Lower leg skin (tissue), 3 donors: ENCODE data around the gene OGFR.

Experiments
- POLR2A ChIP-seq, 2 donors: fragments of 450-650 bp; IDR thresholded peaks; one replicate each; pipeline ENCODE4 v1.6.1; 2016 to 2017; ENCODE audit warnings: antibody characterized with exemption in 2 of 2, mild to moderate bottlenecking in 1 of 2, moderate library complexity in 1 of 2
- TF ChIP-seq, protein P1 (sequence below), 3 donors: fragments of 450-650 bp; IDR thresholded peaks; one replicate each; pipeline ENCODE4 v1.5.1; 2016; ENCODE audit warnings: antibody characterized with exemption in 3 of 3, mild to moderate bottlenecking in 3 of 3, moderate library complexity in 2 of 3

DNA sequence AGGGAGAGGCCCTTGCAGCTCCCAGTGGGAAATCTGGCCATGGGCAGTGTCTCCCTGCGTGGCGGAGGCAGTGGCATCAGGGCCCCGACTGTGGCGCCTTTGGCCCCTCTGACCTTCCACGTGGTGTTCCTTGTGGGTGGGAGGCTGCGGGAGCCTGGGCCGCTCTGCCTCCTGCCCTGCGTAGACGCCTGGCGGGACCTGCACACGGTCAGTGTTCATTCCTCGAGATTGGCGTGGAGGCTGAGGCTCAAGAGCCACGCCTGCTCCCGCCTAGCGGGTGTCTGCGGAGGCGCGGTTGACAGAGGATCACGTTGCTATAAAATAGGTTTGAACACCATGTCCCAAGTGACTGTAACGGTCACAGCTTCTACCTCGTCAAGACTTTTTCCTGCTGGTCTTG, 26.2 kb downstream of the OGFR start:
- TF ChIP-seq, protein P1, sequence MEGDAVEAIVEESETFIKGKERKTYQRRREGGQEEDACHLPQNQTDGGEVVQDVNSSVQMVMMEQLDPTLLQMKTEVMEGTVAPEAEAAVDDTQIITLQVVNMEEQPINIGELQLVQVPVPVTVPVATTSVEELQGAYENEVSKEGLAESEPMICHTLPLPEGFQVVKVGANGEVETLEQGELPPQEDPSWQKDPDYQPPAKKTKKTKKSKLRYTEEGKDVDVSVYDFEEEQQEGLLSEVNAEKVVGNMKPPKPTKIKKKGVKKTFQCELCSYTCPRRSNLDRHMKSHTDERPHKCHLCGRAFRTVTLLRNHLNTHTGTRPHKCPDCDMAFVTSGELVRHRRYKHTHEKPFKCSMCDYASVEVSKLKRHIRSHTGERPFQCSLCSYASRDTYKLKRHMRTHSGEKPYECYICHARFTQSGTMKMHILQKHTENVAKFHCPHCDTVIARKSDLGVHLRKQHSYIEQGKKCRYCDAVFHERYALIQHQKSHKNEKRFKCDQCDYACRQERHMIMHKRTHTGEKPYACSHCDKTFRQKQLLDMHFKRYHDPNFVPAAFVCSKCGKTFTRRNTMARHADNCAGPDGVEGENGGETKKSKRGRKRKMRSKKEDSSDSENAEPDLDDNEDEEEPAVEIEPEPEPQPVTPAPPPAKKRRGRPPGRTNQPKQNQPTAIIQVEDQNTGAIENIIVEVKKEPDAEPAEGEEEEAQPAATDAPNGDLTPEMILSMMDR (IDR thresholded peaks at IDR 0.05): no peak
- no peak for TF ChIP-seq POLR2A (IDR thresholded peaks at IDR 0.05)
